Measurements from ENCODE around the gene DGAT2L6.

GRCh38 chrX:70254909-70255308 lies 77.6 kb downstream of the DGAT2L6 start:
- no peak for TF ChIP-seq CTCF (IDR thresholded peaks at IDR 0.05; ENCODE audit: low read length)
- TF ChIP-seq EZH2phosphoT487 (IDR thresholded peaks at IDR 0.05; ENCODE audit: low read length) = no peak
